Activated effector memory CD4-positive, alpha-beta T cell treated with Interleukin-2 at 50 U/mL for 16 hours (primary cell): ENCODE measurements around the gene RAB15.

ENCODE experiments used
- DNase-seq: peaks from one replicate; pipeline ENCODE4 v3.0.0-alpha.2; 2020

RAB15 gene

DNA sequence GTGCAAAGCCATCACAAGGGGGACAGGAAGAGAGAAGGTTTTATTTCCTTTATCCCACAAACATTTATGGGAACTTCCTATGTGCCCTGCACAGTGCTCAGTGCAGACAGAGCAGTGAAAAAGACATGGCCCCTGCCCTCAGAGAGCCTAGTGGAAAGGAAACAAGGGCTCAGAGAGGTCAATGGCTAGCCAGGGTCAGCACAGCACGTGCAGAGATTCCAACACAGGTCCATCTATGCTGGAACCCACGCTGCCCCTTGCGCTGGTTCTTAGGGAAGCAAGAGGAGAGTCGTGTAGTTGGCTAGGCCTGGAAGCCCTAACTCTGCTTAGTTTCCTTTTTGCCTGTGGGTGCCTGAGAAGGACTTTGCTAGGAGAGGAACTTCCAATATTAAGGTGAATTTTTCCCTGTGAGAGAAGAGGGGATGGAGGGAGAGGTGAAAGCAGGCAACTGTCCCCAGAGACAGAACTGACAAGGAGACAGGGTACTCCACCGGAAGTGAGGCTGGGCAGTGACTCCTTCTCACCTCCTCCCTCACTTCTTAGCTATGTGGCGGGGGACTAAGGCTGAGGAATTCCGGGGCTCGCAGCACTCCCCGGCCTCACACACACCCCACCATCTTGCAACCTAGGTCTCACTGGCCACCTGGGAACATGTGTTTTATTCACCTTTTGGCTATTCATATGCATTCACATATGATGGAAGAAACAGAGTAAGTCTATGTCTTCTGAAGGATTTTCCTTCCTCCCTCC lies 17.5 kb downstream of the RAB15 start:
- no peak for DNase-seq

- DNase-seq = no peak
Observed at GRCh38 chr14:64953661-64954060, 18.5 kb downstream of the RAB15 start.

DNA sequence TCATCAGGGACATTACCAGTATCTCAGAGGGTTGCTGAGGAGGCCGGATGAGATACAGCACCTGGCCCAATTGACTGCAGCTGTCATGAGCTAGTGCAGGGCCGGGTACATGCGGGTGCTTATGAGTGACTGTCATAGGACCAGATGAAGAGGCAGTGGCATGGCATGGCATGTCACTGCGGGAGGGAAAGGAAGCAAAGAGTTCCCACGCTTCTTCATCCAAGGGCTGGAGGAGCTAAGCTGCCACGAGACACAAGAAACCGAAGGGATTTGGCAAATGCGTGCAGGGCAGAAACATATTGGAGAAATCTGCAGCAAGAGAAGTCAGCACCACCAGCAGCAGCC lies 18.9 kb downstream of the RAB15 start:
- no peak for DNase-seq

- DNase-seq = no peak
Observed at GRCh38 chr14:64952598-64953309, 19.4 kb downstream of the RAB15 start.

GRCh38 chr14:64951724-64952123 lies 20.4 kb downstream of the RAB15 start:
- no peak for DNase-seq

- no peak for DNase-seq
Observed at GRCh38 chr14:64951291-64951690, 20.8 kb downstream of the RAB15 start.

GRCh38 chr14:64950889-64951288 lies 21.2 kb downstream of the RAB15 start:
- no peak for DNase-seq

GRCh38 chr14:64948612-64949210 lies 23.4 kb downstream of the RAB15 start:
- DNase-seq = no peak

DNA sequence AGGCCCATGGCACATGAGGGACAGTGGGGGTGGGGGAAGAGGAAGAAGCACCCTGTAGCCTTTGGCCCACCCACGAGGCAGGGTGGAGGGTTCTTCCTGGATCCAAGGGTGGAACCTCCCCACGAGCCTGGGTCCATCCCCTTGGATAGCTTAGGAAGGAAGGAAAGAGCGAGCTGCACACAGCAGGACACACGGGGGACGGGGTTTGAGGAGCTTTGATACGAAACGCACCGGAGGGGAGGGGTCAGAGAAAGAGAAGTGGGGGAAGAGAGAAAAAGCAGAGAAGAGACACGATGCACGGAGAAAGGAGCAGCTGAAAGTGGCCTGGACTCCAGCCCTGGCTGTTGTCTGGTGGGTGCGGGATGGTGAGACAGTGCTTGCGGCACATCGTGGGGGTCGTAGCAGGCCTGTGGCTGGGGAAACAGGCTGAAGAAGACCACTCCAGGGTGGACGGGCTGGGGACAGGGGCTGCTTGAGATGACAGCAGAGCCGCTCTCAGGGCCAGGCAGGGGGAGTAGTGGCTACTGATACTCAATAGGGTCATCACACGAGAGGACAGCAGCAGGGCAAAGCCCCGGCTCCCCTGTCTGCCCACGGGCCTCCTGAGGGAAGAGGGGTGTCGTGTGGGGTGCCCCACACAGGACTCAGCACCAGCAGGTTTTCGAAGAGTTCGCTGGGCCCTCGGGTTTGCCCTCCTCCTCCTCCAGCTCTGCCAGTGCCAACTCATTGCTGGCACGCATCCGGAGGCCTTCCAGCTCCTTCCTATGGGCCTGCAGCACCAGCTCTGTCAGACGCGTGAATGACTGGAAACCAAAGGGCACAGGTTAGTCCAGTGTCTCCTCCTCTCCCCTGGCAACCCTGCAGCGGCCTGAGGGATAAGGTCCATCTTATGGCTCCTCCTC lies 24.2 kb downstream of the RAB15 start:
- no peak for DNase-seq

DNA sequence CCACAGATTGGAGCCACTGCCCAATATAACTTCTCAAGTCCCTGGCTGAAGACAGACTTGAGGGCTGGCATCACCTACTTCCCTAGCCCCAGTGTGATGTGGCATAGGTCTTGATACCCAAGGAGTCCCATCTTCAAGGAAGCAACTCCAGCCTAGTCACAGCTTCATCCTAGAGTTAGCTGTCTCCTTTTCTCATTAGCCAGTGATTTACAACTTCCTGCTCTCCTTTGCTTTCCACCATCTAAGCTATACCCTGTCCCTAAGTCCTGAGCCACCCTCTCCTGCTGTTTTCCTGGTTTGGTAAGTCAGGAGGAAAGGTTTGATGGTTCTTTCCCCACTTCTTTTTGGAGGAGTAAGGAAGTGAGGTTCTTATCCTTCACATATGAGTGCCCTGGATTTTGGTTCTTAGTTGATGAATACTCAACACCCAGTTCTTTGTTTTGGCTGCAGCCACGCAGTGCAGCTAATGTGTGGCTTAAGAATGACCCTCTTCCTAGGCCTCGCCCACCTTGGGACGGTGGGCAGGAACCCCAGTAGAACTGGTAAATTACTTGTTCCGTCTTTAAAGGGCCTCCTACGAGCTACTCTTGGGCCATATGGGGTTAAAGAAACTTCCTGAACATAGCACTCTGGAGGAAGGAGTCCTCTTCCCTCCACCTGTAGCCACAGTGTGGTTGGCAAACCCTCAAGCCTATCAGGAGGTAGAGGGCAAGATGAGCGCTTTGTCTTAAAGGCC lies 25.7 kb downstream of the RAB15 start:
- DNase-seq = no peak

DNA sequence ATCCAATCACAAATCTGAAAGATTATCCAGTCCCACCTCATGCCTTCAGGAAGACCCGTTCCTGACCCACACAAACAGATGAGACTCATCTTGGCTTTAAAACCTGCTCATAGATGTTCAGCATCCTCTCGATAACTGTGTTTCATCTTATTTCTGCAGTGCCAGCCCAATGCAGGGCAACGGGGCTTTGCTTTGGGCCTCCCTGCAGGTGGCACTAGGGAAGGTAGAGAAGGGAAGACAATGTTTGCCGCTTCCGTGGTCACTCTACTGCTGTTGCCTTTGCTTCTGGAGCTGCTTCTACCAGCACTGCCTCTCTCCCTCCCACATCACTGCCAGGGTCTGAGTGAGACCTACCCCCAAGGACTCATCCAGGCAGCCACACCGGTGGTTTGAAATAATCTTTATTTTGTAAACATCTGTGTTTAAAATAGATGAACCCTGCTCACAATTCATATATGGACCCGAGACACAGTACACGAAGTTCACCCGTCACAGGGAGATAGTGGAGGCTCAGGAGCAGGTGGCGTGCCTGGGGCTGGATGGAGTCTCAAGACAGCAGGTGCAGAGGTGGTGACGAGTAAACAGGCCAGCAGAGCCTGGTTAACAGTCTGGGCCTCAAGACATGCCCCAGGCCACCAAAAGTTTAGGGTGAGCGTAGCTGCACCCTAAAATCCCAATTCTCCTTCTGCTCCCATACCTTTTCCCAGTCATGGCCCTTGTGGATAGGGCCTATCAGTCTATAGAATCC lies 26.5 kb downstream of the RAB15 start:
- DNase-seq = no peak

DNA sequence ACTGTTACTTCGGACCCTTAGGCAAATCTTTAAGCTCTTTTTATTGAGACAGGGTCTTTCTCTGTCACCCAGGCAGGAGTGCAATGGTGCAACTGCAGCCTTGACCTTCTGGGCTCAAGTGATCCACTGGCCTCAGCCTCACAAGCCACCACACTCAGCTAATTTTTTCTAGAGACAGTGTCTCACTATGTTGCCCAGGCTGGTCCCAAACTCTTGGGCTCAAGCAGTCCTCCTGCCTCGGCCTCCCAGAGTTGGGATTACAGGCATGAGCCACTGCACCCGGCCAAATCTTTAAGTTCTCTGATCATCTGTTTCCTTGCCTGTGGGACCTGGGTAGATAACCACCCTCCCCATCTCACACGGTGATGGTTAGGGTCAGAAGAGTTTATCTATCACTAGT lies 27.3 kb downstream of the RAB15 start:
- no peak for DNase-seq

DNA sequence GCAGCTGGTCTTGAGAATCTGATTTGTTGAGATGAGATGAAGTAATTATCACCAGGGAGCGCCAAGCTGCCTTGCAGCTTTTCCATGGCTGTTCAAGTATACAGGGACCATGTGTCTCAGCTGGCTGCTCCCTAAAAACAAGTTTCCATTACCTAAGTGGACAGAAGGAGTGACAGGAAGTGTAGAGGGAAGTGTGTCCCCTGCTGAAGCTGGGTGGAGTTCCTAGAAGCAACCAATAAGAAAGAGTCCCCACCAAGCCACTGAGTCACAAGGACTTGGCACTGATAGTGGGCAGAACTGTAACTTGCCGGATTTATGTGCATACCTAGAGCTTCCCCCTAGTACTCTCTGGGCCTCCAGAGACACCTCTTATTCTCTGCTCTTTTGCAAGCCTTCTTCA lies 28.1 kb downstream of the RAB15 start:
- DNase-seq = no peak

DNA sequence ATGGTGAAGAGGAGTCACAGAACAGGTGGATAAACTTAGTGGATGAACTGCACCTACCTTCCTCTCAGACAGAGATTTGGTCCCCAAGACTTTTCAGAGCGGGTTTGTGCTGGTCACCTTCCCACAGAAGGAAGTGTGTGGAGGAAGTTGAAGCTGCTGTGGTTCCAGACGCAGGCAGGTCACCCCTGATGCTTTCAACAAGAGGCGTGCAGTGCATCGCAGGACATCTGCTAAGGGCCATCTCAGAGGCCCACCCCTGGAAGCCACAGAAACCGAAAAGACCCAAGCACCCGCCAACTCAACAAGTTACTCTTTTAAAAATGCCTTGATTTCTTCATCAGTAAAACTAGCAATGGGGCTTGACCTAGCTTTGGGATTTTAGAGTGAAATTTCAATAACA lies 28.6 kb downstream of the RAB15 start:
- no peak for DNase-seq

DNA sequence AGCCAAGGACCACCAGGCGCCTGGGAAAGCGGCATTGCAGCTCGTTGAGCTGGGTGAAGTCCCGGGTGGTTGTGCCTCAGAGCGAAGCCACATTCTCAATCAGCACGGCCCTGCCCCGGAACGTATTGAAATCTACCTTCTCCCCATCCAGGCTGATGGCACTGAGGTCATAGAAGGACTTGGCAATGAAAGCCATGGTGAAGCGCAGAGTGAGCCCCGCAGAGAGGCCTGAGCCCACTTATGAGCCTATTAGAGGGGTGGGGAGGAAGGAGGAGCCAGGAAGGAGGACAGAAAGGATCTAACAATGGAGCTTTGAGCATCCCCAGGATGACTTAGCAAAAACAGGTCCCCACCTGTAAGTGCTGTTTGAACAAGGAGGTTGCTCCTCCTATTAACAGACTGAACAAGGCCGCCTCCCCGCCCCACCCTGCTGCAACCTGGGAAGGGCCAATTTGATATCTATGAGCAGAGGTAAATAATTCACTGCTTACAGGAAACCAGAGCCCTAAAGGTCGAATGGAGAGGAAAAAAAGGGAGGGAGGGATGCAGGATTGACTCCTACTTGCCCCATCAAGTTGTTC lies 29.5 kb downstream of the RAB15 start, which contains the start of gene GPX2:
GPX2 (minus strand) TSS at position 215 of the 581 bp plus-strand sequence; CDS start at position 196, 19 bp downstream.
- no peak for DNase-seq

- no peak for DNase-seq
Observed at GRCh38 chr14:64940336-64940910, 31.7 kb downstream of the RAB15 start.

- no peak for DNase-seq
Observed at GRCh38 chr14:64939817-64940190, 32.3 kb downstream of the RAB15 start.

GRCh38 chr14:64938972-64939816 lies 32.9 kb downstream of the RAB15 start:
- DNase-seq = no peak

GRCh38 chr14:64937821-64938193 lies 34.3 kb downstream of the RAB15 start:
- DNase-seq = no peak
